Subcutaneous adipose tissue (tissue), 4 donors: ENCODE results near the gene RASD1. TPM values are rescaled to one million over a fixed set of nuclear protein-coding genes. Genes with fewer than 3 reads are reported as not detected.

Experiments
- total RNA-seq, 4 donors: library from RNA; depleted of rRNA; stranded (reverse); fragments of >200 nt; gene quantifications; one replicate each; pipeline ENCODE4 v1.1.0, GENCODE V29; 2016
- TF ChIP-seq, protein P1 (sequence below): fragments of 450-650 bp; IDR thresholded peaks from one replicate; pipeline ENCODE4 v1.5.1; 2016; ENCODE audit warnings: low read depth, mild to moderate bottlenecking, control low read depth, antibody characterized with exemption, moderate library complexity

RASD1 gene
- total RNA-seq, 4 donors from 2014 or later, result 140 to 294 (median 198) TPM

DNA sequence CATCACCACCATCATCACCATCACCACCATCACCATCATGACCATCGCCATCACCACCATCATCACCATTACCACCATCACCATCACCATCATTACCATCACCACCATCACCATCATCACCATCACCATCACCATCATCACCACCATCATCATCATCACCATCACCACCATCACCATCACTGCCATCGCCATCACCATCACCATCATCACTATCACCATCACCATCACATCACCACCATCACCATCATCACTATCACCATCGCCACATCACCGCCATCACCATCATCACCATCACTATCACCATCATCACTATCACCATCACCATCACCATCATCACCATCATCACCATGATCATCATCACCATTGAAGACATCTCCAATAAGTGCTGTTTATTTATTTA is 36.2 kb downstream of the RASD1 start:
- TF ChIP-seq, protein P1, sequence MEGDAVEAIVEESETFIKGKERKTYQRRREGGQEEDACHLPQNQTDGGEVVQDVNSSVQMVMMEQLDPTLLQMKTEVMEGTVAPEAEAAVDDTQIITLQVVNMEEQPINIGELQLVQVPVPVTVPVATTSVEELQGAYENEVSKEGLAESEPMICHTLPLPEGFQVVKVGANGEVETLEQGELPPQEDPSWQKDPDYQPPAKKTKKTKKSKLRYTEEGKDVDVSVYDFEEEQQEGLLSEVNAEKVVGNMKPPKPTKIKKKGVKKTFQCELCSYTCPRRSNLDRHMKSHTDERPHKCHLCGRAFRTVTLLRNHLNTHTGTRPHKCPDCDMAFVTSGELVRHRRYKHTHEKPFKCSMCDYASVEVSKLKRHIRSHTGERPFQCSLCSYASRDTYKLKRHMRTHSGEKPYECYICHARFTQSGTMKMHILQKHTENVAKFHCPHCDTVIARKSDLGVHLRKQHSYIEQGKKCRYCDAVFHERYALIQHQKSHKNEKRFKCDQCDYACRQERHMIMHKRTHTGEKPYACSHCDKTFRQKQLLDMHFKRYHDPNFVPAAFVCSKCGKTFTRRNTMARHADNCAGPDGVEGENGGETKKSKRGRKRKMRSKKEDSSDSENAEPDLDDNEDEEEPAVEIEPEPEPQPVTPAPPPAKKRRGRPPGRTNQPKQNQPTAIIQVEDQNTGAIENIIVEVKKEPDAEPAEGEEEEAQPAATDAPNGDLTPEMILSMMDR, result no peak

DNA sequence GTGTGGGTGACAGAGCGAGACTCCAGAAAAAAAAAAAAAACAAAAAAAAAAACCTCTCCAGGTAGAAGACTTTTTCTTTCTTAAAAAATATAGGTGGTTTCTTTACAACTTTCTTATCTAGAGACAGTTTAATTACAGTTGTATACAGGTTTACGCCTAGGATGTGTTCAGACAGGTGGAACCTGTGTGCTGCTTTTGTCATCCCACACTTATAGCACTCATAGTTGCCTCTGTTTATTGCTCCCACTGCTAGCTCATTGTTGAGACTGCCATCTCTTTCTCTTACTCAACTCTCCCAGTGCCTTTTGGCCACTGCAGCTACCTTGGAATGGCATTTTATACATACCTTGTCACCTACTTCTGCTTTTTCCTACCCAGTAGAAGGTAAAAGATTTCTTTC is 38.5 kb downstream of the RASD1 start:
- TF ChIP-seq, protein P1, result no peak

DNA sequence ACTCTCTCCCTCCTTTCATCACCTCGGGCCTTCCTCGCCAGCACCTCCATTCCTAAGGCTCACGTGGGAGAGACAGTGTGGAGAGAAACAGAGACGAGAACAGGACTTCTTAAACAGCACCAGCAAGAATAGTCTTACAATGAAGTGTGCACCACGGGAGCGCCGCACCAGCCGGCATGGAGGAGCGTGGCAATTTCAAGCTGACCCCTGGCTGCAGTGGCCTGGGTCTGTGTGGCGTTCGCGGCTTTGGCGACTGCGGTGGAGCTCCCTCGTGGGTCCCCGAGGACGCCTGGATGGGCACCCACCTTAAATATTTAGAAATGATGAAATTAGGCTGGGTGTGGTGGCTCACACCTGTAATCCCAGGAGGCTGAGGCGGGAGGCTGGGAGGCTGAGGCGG is 39.9 kb downstream of the RASD1 start:
- TF ChIP-seq, protein P1, result no peak

DNA sequence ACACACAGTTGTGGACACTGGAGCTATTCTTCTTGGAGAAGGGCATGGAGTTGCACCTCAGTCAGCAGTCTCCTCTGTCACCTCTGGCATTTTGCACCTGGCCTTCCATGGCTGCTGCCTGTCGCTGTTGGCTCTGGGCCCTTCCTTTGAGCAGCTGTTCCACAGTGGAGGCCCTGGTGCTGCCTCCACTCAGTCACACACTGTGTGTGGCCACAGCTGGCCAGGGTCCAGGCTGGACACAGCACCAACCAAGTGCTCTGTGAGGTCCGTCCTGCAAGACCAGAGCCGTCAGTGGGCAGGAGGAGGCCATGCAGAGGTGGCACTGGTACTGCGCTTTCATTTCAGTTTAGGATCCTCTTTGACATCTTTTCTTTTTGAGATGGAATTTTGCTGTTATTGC is 41.0 kb downstream of the RASD1 start:
- TF ChIP-seq, protein P1, result no peak

DNA sequence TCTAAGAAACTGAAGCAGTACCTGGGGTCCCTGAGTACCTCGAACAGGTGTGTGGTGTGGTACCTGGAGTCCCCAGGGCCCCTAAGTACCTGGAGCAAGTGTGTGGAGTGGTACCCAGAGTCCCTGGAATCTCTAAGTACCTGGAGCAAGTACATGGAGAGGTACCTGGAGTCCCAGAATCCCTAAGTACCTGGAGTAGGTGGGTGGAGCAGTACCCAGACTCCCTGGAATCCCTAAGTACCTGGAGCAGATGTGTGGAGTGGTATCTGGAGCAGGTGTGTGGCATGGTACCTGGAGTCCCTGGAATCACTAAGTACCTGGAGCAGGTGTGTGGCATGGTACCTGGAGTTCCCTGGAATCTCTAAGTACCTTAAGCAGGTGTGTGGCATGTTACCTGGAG is 41.9 kb downstream of the RASD1 start:
- TF ChIP-seq, protein P1, result no peak

DNA sequence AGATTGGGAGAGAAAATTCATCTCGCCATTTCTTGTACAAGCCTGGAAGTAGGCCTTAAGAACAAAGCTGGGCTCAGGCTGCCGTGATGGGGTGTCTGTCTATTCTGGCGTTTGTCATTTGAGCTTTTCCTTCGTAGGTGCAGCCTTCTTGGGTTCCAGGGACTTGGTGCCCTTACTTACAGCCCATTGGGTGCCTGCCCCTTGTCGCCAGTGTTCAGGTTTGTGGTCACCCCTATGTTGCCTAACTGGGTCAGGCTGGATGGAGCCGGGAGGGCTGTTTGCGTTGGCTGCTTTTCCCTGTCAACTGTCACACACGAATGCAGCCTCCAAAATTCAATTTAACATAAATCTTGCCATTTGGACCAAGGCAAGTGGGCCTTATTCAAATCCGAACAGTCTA is 43.1 kb downstream of the RASD1 start:
- TF ChIP-seq, protein P1, result no peak

DNA sequence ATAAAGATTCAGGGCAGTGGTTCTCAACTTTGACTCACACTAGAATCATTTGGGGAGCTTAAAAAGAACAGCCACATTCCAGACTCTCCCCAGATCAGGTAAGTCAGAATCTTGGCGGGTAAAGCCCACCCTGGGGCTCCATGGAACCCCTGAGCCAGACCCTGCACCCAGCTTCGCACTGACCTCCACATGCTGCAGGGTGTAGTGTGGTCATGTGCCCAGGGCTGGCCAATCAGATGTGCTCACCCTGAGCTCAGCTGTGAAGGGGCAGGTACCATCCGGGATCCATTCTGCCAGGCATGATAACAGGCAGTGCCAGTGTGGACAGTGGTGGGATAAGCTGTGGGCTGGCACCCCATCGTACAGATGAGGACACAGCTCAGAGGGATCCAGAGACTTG is 47.5 kb downstream of the RASD1 start:
- TF ChIP-seq, protein P1, result no peak
